SU-DHL-6 (cell line): ENCODE measurements around the gene HCN4.

Experiments used
- H2AFZ ChIP-seq: fragments of 200-600 bp; sonication (generic); 2 replicates; pipeline ENCODE4 v1.6.1; 2014; ENCODE audit warnings: low read depth, mild to moderate bottlenecking, moderate library complexity, mixed read lengths, antibody characterized with exemption, low read length; ENCODE audit not compliant: severe bottlenecking
- H3F3A ChIP-seq: fragments of 200-600 bp; shearing (Covaris generic); 2 replicates; pipeline ENCODE4 v1.6.0; 2016; ENCODE audit warnings: antibody characterized with exemption, mild to moderate bottlenecking; ENCODE audit not compliant: insufficient read depth
- H3K27ac ChIP-seq: fragments of 200-600 bp; sonication (generic); 2 replicates; pipeline ENCODE4 v1.5.1; 2016; ENCODE audit warnings: low read depth, mild to moderate bottlenecking, low read length, moderate library complexity, mixed read lengths
- H3K27me3 ChIP-seq: fragments of 200-600 bp; sonication (generic), shearing (Covaris generic); 2 replicates; pipeline ENCODE4 v1.6.0; 2014; ENCODE audit warnings: mild to moderate bottlenecking, low read length
- H3K36me3 ChIP-seq: fragments of 200-600 bp; sonication (generic); 2 replicates; pipeline ENCODE4 v1.6.1; 2014; ENCODE audit warnings: mild to moderate bottlenecking, low read length, mixed read lengths
- H3K4me2 ChIP-seq: fragments of 300-600, 200-600 bp; shearing (Covaris generic), sonication (generic); 2 replicates; pipeline ENCODE4 v1.6.0; 2014; ENCODE audit warnings: low read length, low read depth, mild to moderate bottlenecking; ENCODE audit not compliant: poor library complexity, severe bottlenecking
- H3K4me3 ChIP-seq: fragments of 200-600 bp; sonication (generic); 2 replicates; pipeline ENCODE4 v1.5.1; 2014; ENCODE audit warnings: antibody characterized with exemption, low read length, mild to moderate bottlenecking, mixed read lengths; ENCODE audit not compliant: insufficient read depth, poor library complexity, severe bottlenecking
- H3K79me2 ChIP-seq: fragments of 200-600 bp; sonication (generic); 2 replicates; pipeline ENCODE4 v1.6.1; 2014; ENCODE audit warnings: mild to moderate bottlenecking, low read length, moderate library complexity; ENCODE audit not compliant: insufficient read depth
- H3K9ac ChIP-seq: fragments of 200-600 bp; sonication (generic); 2 replicates; pipeline ENCODE4 v1.7.0; 2014; ENCODE audit warnings: mild to moderate bottlenecking, low read length
- H3K9me2 ChIP-seq: fragments of 200-600 bp; sonication (generic); replicated peaks from 2 replicates; pipeline ENCODE4 v1.6.1; 2014; ENCODE audit warnings: low read length; ENCODE audit not compliant: insufficient read depth
- H3K9me3 ChIP-seq: fragments of 200-600 bp; sonication (generic); 2 replicates; pipeline ENCODE4 v1.6.1; 2014; ENCODE audit warnings: low read length, mixed read lengths; ENCODE audit not compliant: insufficient read depth
- H4K20me1 ChIP-seq: fragments of 200-600 bp; sonication (generic); 2 replicates; pipeline ENCODE4 v1.6.1; 2014; ENCODE audit warnings: low read depth, mild to moderate bottlenecking, antibody characterized with exemption, low read length, moderate library complexity, mixed read lengths
- CTCF ChIP-seq: fragments of 200-600 bp; sonication (generic); IDR thresholded peaks from one replicate; pipeline ENCODE4 v1.5.1; 2017; ENCODE audit warnings: antibody characterized with exemption, mild to moderate bottlenecking, low read length, moderate library complexity; ENCODE audit not compliant: insufficient read depth, poor library complexity, severe bottlenecking
- EZH2phosphoT487 ChIP-seq: fragments of 200-600 bp; sonication (generic), shearing (Covaris generic); conservative IDR thresholded peaks from 2 replicates; pipeline ENCODE4 v1.6.1; 2018; ENCODE audit warnings: mild to moderate bottlenecking, antibody characterized with exemption, low read length, moderate library complexity, mixed read lengths

HCN4 gene

GRCh38 chr15:73346735-73347312 lies 21.9 kb downstream of the HCN4 start:
- Histone ChIP-seq H3F3A (no peaks in the 10 kb centered on the region), H3K79me2 (no peaks in the 10 kb centered on the region), H3K27me3 (no peaks in the 10 kb centered on the region), H3K9ac (no peak overlapping the region), H3K36me3 (no peaks in the 10 kb centered on the region), H3K9me2 (no peaks in the 10 kb centered on the region), H3K27ac (no peak overlapping the region), H3K9me3 (no peaks in the 10 kb centered on the region), H3K4me3 (no peak overlapping the region), H4K20me1 (no peaks in the 10 kb centered on the region), H3K4me2 (no peak overlapping the region), H2AFZ (no peak overlapping the region)
- no peak for TF ChIP-seq CTCF
- no peak for TF ChIP-seq EZH2phosphoT487

GRCh38 chr15:73345658-73346057 lies 23.1 kb downstream of the HCN4 start:
- no peaks in the 10 kb centered on the region for H3K9me2 ChIP-seq
- TF ChIP-seq CTCF (no peak), EZH2phosphoT487 (no peak)
- no peak overlapping the region for H2AFZ ChIP-seq
- no peaks in the 10 kb centered on the region for H3F3A ChIP-seq
- no peaks in the 10 kb centered on the region for H4K20me1 ChIP-seq
- no peak overlapping the region for H3K27ac ChIP-seq
- H3K9me3 ChIP-seq: no peaks in the 10 kb centered on the region
- H3K9ac ChIP-seq: no peak overlapping the region
- H3K4me3 ChIP-seq: no peak overlapping the region
- no peaks in the 10 kb centered on the region for H3K27me3 ChIP-seq
- H3K79me2 ChIP-seq: no peaks in the 10 kb centered on the region
- H3K36me3 ChIP-seq: no peaks in the 10 kb centered on the region
- H3K4me2 ChIP-seq: no peak overlapping the region

- Histone ChIP-seq H3K36me3 (no peaks in the 10 kb centered on the region), H2AFZ (no peak overlapping the region), H3F3A (no peaks in the 10 kb centered on the region), H3K27ac (no peak overlapping the region), H3K9ac (no peak overlapping the region), H3K4me2 (no peak overlapping the region), H3K9me3 (no peaks in the 10 kb centered on the region), H3K79me2 (no peaks in the 10 kb centered on the region), H4K20me1 (no peaks in the 10 kb centered on the region), H3K4me3 (no peak overlapping the region), H3K27me3 (no peaks in the 10 kb centered on the region), H3K9me2 (no peaks in the 10 kb centered on the region)
- TF ChIP-seq EZH2phosphoT487: no peak
- no peak for TF ChIP-seq CTCF
Observed at GRCh38 chr15:73344056-73344455, 24.7 kb downstream of the HCN4 start.
